Activated CD8-positive, alpha-beta memory T cell treated with anti-CD3 and anti-CD28 coated beads, Interleukin-2, amount 10 ng/mL, durations not matched to agents 7 days and 5 days (primary cell): ENCODE measurements around the gene PGP. TPM values are rescaled to one million over a fixed set of nuclear protein-coding genes. Genes with fewer than 3 reads are reported as not detected.

ENCODE experiments used
- ATAC-seq: fragments of 150-1000 bp; cut with Tn5 transposase; one replicate; pipeline ENCODE4 v1.10.0; 2021; ENCODE audit warnings: moderate library complexity
- CTCF ChIA-PET: fragments of 350-600 bp; sonication (Branson Sonifier 250); formaldehyde crosslinking; loops from one replicate; lab custom pipeline; 2021; ENCODE audit warnings: antibody characterized with exemption; lab: Charles Lee
- DNase-seq: peaks from one replicate; pipeline ENCODE4 v3.0.0-alpha.2; 2020
- H3K27ac Mint-ChIP-seq: one replicate; pipeline ENCODE4 v1.8.0; 2021; ENCODE audit warnings: mild to moderate bottlenecking, mixed read lengths
- H3K27me3 Mint-ChIP-seq: one replicate; pipeline ENCODE4 v1.8.0; 2021; ENCODE audit warnings: mixed read lengths
- H3K36me3 Mint-ChIP-seq: one replicate; pipeline ENCODE4 v1.8.0; 2021; ENCODE audit warnings: mild to moderate bottlenecking, mixed read lengths
- H3K4me1 Mint-ChIP-seq: one replicate; pipeline ENCODE4 v1.8.0; 2021; ENCODE audit warnings: mixed read lengths
- H3K4me3 Mint-ChIP-seq: one replicate; pipeline ENCODE4 v1.8.0; 2021; ENCODE audit warnings: mild to moderate bottlenecking, moderate library complexity, mixed read lengths
- H3K9me3 Mint-ChIP-seq: one replicate; pipeline ENCODE4 v1.8.0; 2022; ENCODE audit warnings: low read depth, mixed read lengths
- total RNA-seq, 2 experiments: library from RNA; stranded (reverse); gene quantifications; one replicate each; pipeline ENCODE4 v1.2.3, GENCODE V29; 2021

The PGP gene
- total RNA-seq, 2 experiments from 2014 or later = 29.8 to 34.8 TPM

GRCh38 chr16:2187212-2187611 lies 27.4 kb downstream of the PGP start:
- Mint-ChIP-seq H3K4me3 (no peak overlapping the region), H3K27me3 (no peaks in the 10 kb centered on the region), H3K9me3 (no peaks in the 10 kb centered on the region), H3K4me1 (no peaks in the 10 kb centered on the region), H3K27ac (no peak overlapping the region), H3K36me3 (no peaks in the 10 kb centered on the region)
- CTCF ChIA-PET = no interaction called here
- no peak for ATAC-seq
- no peak for DNase-seq

- Mint-ChIP-seq H3K9me3 (no peaks in the 10 kb centered on the region), H3K4me3 (no peak overlapping the region), H3K36me3 (no peaks in the 10 kb centered on the region), H3K27me3 (no peaks in the 10 kb centered on the region), H3K27ac (no peak overlapping the region), H3K4me1 (no peaks in the 10 kb centered on the region)
- ATAC-seq (no peak), DNase-seq (no peak)
- CTCF ChIA-PET = no interaction called here
Observed at GRCh38 chr16:2186505-2186904, 28.1 kb downstream of the PGP start.

- H3K27me3 Mint-ChIP-seq = no peaks in the 10 kb centered on the region
- H3K36me3 Mint-ChIP-seq = no peaks in the 10 kb centered on the region
- no peaks in the 10 kb centered on the region for H3K9me3 Mint-ChIP-seq
- CTCF ChIA-PET = no interaction called here
- ATAC-seq (no peak), DNase-seq (no peak)
- no peaks in the 10 kb centered on the region for H3K4me1 Mint-ChIP-seq
- H3K4me3 Mint-ChIP-seq = no peak overlapping the region
- no peak overlapping the region for H3K27ac Mint-ChIP-seq
Observed at GRCh38 chr16:2186064-2186463, 28.6 kb downstream of the PGP start.

GRCh38 chr16:2184962-2185361 lies 29.7 kb downstream of the PGP start:
- H3K36me3 Mint-ChIP-seq = no peaks in the 10 kb centered on the region
- no peak overlapping the region for H3K27ac Mint-ChIP-seq
- no peak overlapping the region for H3K4me3 Mint-ChIP-seq
- no peaks in the 10 kb centered on the region for H3K9me3 Mint-ChIP-seq
- H3K4me1 Mint-ChIP-seq = no peaks in the 10 kb centered on the region
- CTCF ChIA-PET = no interaction called here
- H3K27me3 Mint-ChIP-seq = no peaks in the 10 kb centered on the region
- DNase-seq = no peak
- no peak for ATAC-seq

- ATAC-seq = no peak
- Mint-ChIP-seq H3K4me1 (no peaks in the 10 kb centered on the region), H3K9me3 (no peaks in the 10 kb centered on the region), H3K4me3 (no peak overlapping the region), H3K36me3 (no peaks in the 10 kb centered on the region), H3K27me3 (no peaks in the 10 kb centered on the region), H3K27ac (no peak overlapping the region)
- DNase-seq = no peak
- CTCF ChIA-PET = no interaction called here
Observed at GRCh38 chr16:2184346-2184745, 30.3 kb downstream of the PGP start.

- DNase-seq (no peak), ATAC-seq (no peak)
- no peaks in the 10 kb centered on the region for H3K36me3 Mint-ChIP-seq
- no peaks in the 10 kb centered on the region for H3K9me3 Mint-ChIP-seq
- CTCF ChIA-PET = no interaction called here
- no peaks in the 10 kb centered on the region for H3K4me1 Mint-ChIP-seq
- H3K27me3 Mint-ChIP-seq = no peaks in the 10 kb centered on the region
- H3K4me3 Mint-ChIP-seq = no peak overlapping the region
- no peak overlapping the region for H3K27ac Mint-ChIP-seq
Observed at GRCh38 chr16:2183671-2184070, 31.0 kb downstream of the PGP start.

- no peak for ATAC-seq
- no peak for DNase-seq
- CTCF ChIA-PET = no interaction called here
- Mint-ChIP-seq H3K36me3 (peaks cover 4% of the 10 kb centered on the region), H3K4me1 (no peaks in the 10 kb centered on the region), H3K9me3 (no peaks in the 10 kb centered on the region), H3K27me3 (no peaks in the 10 kb centered on the region), H3K27ac (no peak overlapping the region), H3K4me3 (no peak overlapping the region)
Observed at GRCh38 chr16:2181952-2182351, 32.7 kb downstream of the PGP start.

- no peak for ATAC-seq
- Mint-ChIP-seq H3K4me1 (no peaks in the 10 kb centered on the region), H3K27ac (no peak overlapping the region), H3K9me3 (no peaks in the 10 kb centered on the region), H3K4me3 (no peak overlapping the region), H3K27me3 (no peaks in the 10 kb centered on the region), H3K36me3 (peaks cover 4% of the 10 kb centered on the region)
- CTCF ChIA-PET = no interaction called here
- DNase-seq = no peak
Observed at GRCh38 chr16:2180962-2181923, 33.4 kb downstream of the PGP start.

GRCh38 chr16:2180461-2180860 lies 34.2 kb downstream of the PGP start:
- Mint-ChIP-seq H3K4me1 (no peaks in the 10 kb centered on the region), H3K9me3 (no peaks in the 10 kb centered on the region), H3K36me3 (peaks cover 9% of the 10 kb centered on the region), H3K4me3 (no peak overlapping the region), H3K27me3 (no peaks in the 10 kb centered on the region), H3K27ac (no peak overlapping the region)
- CTCF ChIA-PET = no interaction called here
- ATAC-seq = no peak
- DNase-seq = no peak

GRCh38 chr16:2179576-2179975 lies 35.1 kb downstream of the PGP start:
- no peak for DNase-seq
- CTCF ChIA-PET = no interaction called here

GRCh38 chr16:2179107-2179501 lies 35.5 kb downstream of the PGP start:
- CTCF ChIA-PET = no interaction called here
- Mint-ChIP-seq H3K27me3 (no peaks in the 10 kb centered on the region), H3K36me3 (peaks cover 9% of the 10 kb centered on the region), H3K4me1 (no peaks in the 10 kb centered on the region), H3K27ac (no peak overlapping the region), H3K4me3 (no peak overlapping the region), H3K9me3 (no peaks in the 10 kb centered on the region)
- ATAC-seq (no peak), DNase-seq (no peak)

More at GRCh38 chr16:2179576-2179975, 35.1 kb downstream of the PGP start:
- peaks cover 9% of the 10 kb centered on the region for H3K36me3 Mint-ChIP-seq
- H3K27me3 Mint-ChIP-seq = no peaks in the 10 kb centered on the region
- no peak for ATAC-seq
- H3K27ac Mint-ChIP-seq = no peak overlapping the region
- no peak overlapping the region for H3K4me3 Mint-ChIP-seq
- no peaks in the 10 kb centered on the region for H3K4me1 Mint-ChIP-seq
- H3K9me3 Mint-ChIP-seq = no peaks in the 10 kb centered on the region

- peak; percentile 63 for ATAC-seq
- no peaks in the 10 kb centered on the region for H3K4me1 Mint-ChIP-seq
- no peaks in the 10 kb centered on the region for H3K27me3 Mint-ChIP-seq
- no peak overlapping the region for H3K27ac Mint-ChIP-seq
- H3K9me3 Mint-ChIP-seq = no peaks in the 10 kb centered on the region
- DNase-seq = peak; percentile 43
- H3K36me3 Mint-ChIP-seq = peaks cover 9% of the 10 kb centered on the region
- CTCF ChIA-PET = no interaction called here
- no peak overlapping the region for H3K4me3 Mint-ChIP-seq
Observed at GRCh38 chr16:2178321-2179106, 36.1 kb downstream of the PGP start.

- Mint-ChIP-seq H3K4me1 (no peaks in the 10 kb centered on the region), H3K4me3 (no peak overlapping the region), H3K36me3 (peaks cover 9% of the 10 kb centered on the region), H3K27me3 (no peaks in the 10 kb centered on the region), H3K27ac (no peak overlapping the region), H3K9me3 (no peaks in the 10 kb centered on the region)
- CTCF ChIA-PET = no interaction called here
- DNase-seq (no peak), ATAC-seq (no peak)
Observed at GRCh38 chr16:2177561-2177960, 37.1 kb downstream of the PGP start.

GRCh38 chr16:2177101-2177500 lies 37.5 kb downstream of the PGP start:
- ATAC-seq (no peak), DNase-seq (no peak)
- CTCF ChIA-PET = no interaction called here
- Mint-ChIP-seq H3K36me3 (peaks cover 9% of the 10 kb centered on the region), H3K4me3 (no peak overlapping the region), H3K27ac (no peak overlapping the region), H3K27me3 (no peaks in the 10 kb centered on the region), H3K9me3 (no peaks in the 10 kb centered on the region), H3K4me1 (no peaks in the 10 kb centered on the region)
